Gastrocnemius medialis (tissue), 4 donors: ENCODE measurements around the gene ACTA2. TPM values are rescaled to one million over a fixed set of nuclear protein-coding genes. Genes with fewer than 3 reads are reported as not detected.

ENCODE experiments used
- ATAC-seq, 2 donors: fragments of 150-250 bp; one replicate each; pipeline ENCODE4 v1.9.1; 2016
- DNase-seq, 2 donors: peaks; one replicate each; pipeline ENCODE4 v3.0.0-alpha.2; 2019
- H3K27ac ChIP-seq, 4 donors: fragments of 200-600 bp; sonication (generic); 1 replicate in 1 of 4; 2 replicates in 3 of 4; pipeline ENCODE4 v1.5.1; 2016 to 2018; ENCODE audit warnings: mild to moderate bottlenecking in 2 of 4, moderate library complexity in 1 of 4
- H3K27me3 ChIP-seq, 3 donors: fragments of 200-600 bp; sonication (generic) in 2 of 3; 1 replicate in 1 of 3; 2 replicates in 2 of 3; pipeline versions ENCODE4 v1.5.1 to v1.6.0; 2016 to 2019; ENCODE audit warnings: mild to moderate bottlenecking in 1 of 3, moderate library complexity in 1 of 3
- H3K36me3 ChIP-seq, 2 donors: fragments of 200-600 bp; sonication (generic) in 1 of 2; one replicate each; pipeline ENCODE4 v1.5.1; 2017 to 2018
- H3K4me1 ChIP-seq, 2 donors: fragments of 200-600 bp; sonication (generic) in 1 of 2; one replicate each; pipeline ENCODE4 v1.5.1; 2016 to 2017; ENCODE audit warnings: mild to moderate bottlenecking in 2 of 2
- H3K4me3 ChIP-seq, 4 donors: fragments of 200-600 bp; sonication (generic) in 3 of 4; 1 replicate in 1 of 4; 2 replicates in 3 of 4; pipeline ENCODE4 v1.5.1; 2016 to 2019; ENCODE audit warnings: mild to moderate bottlenecking in 2 of 4
- H3K9me3 ChIP-seq, 3 donors: fragments of 200-600 bp; sonication (generic) in 2 of 3; 1 replicate in 1 of 3; 2 replicates in 2 of 3; pipeline ENCODE4 v1.5.1; 2016 to 2019
- CTCF ChIP-seq, 5 experiments: fragments of 450-650 bp in 3 of 5; fragments of 200-600 bp in 2 of 5; sonication (generic) in 2 of 5; IDR thresholded peaks in 4 of 5; conservative IDR thresholded peaks in 1 of 5; 1 replicate in 4 of 5; 2 replicates in 1 of 5; pipeline ENCODE4 v1.5.1; 2016 to 2019; ENCODE audit warnings: antibody characterized with exemption in 5 of 5, mild to moderate bottlenecking in 3 of 5, moderate library complexity in 3 of 5
- POLR2A ChIP-seq, 2 donors: fragments of 450-650 bp; IDR thresholded peaks; one replicate each; pipeline ENCODE4 v1.6.1; 2017; ENCODE audit warnings: antibody characterized with exemption in 2 of 2, mild to moderate bottlenecking in 2 of 2, moderate library complexity in 2 of 2
- in situ Hi-C, 4 donors: fragments of 200-750 bp; cut with MboI; loops; one replicate each; pipeline versions ENCODE4 v1.15.0 to v1.8.0; 2017; ENCODE audit warnings: low sequenced_read_pairs in 4 of 4
- intact Hi-C: fragments of 100-400 bp; cut with DNase I; formaldehyde crosslinking; loops from one replicate; pipeline ENCODE4 v1.15.1; 2023; ENCODE audit warnings: low total_unique reads
- total RNA-seq, 4 donors: library from RNA; depleted of rRNA; stranded (reverse); fragments of >200 nt; gene quantifications; one replicate each; pipeline versions ENCODE4 v1.1.0 to v1.2.3, GENCODE V29; 2016

Gene ACTA2
- total RNA-seq, 4 donors from 2014 or later = 23.4 to 119 (median 74.2) TPM

GRCh38 chr10:88996927-88997326, 44.4 kb upstream of the ACTA2 start:
- in situ Hi-C loops = no loop called here

GRCh38 chr10:88995156-88995876, 42.7 kb upstream of the ACTA2 start:
- Histone ChIP-seq H3K36me3 (no peaks in the 10 kb centered on the region), H3K27ac (peak overlapping the region in 3 of 4 donors; percentile 16 to 41 (median 33)), H3K27me3 (peaks cover 0 to 3% (median 2%) of the 10 kb centered on the region in 3 donors), H3K4me3 (no peak overlapping the region), H3K9me3 (no peaks in the 10 kb centered on the region), H3K4me1 (peaks cover 7 to 9% of the 10 kb centered on the region in 2 donors)
- in situ Hi-C loops (no loop called here), intact Hi-C loops (no loop called here)
- ATAC-seq = no peak
- no peak for DNase-seq
- no peak for TF ChIP-seq CTCF (IDR thresholded peaks at IDR 0.05 in 4 of 5, conservative IDR thresholded peaks at IDR 0.05 in 1 of 5)
- TF ChIP-seq POLR2A (IDR thresholded peaks at IDR 0.05) = no peak

More at GRCh38 chr10:88996927-88997326, 44.4 kb upstream of the ACTA2 start:
- DNase-seq (no peak), ATAC-seq (no peak)
- intact Hi-C loops = no loop called here
- H3K27ac ChIP-seq = peak overlapping the region in 1 of 4 donors; percentile 33
- TF ChIP-seq CTCF (IDR thresholded peaks at IDR 0.05 in 4 of 5, conservative IDR thresholded peaks at IDR 0.05 in 1 of 5) = no peak
- H3K4me3 ChIP-seq = no peak overlapping the region
- H3K9me3 ChIP-seq = no peaks in the 10 kb centered on the region
- H3K27me3 ChIP-seq = peaks cover 0 to 5% (median 4%) of the 10 kb centered on the region in 3 donors
- no peaks in the 10 kb centered on the region for H3K36me3 ChIP-seq
- H3K4me1 ChIP-seq = peaks cover 5 to 9% of the 10 kb centered on the region in 2 donors

DNA sequence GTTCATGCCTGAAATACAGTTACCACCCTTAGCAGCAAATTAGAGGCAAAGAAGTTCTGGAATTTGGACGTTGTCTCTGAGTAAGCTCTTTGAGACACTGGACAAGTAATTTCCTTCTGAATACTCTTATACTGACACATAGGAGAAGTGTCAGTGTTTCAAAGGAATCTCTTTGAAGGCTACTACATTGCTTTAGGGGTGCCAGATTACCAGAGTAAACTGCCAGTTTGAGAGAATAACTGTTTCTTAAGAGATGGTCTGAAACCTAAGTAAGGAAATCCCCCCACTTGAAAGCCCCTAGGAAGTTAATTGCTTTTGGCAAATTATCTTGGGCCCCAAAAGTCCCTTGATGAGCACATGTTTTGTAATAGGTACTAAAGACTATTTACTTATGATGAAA, 41.4 kb upstream of the ACTA2 start:
- in situ Hi-C loops = no loop called here
- Histone ChIP-seq H3K9me3 (no peaks in the 10 kb centered on the region), H3K36me3 (no peaks in the 10 kb centered on the region), H3K4me1 (peaks cover 7 to 9% of the 10 kb centered on the region in 2 donors), H3K27ac (peak overlapping the region; percentile 0 to 87 (median 64)), H3K27me3 (no peaks in the 10 kb centered on the region), H3K4me3 (peak overlapping the region in 2 of 4 donors; percentile 11 to 87)
- intact Hi-C loops = loop anchor here (5.0 kb wide), 1 partner anchor 112 kb away; the partner anchor contains the start of gene STAMBPL1
- DNase-seq (no peak), ATAC-seq (no peak)
- no peak for TF ChIP-seq CTCF (IDR thresholded peaks at IDR 0.05 in 4 of 5, conservative IDR thresholded peaks at IDR 0.05 in 1 of 5)
- no peak for TF ChIP-seq POLR2A (IDR thresholded peaks at IDR 0.05)

DNA sequence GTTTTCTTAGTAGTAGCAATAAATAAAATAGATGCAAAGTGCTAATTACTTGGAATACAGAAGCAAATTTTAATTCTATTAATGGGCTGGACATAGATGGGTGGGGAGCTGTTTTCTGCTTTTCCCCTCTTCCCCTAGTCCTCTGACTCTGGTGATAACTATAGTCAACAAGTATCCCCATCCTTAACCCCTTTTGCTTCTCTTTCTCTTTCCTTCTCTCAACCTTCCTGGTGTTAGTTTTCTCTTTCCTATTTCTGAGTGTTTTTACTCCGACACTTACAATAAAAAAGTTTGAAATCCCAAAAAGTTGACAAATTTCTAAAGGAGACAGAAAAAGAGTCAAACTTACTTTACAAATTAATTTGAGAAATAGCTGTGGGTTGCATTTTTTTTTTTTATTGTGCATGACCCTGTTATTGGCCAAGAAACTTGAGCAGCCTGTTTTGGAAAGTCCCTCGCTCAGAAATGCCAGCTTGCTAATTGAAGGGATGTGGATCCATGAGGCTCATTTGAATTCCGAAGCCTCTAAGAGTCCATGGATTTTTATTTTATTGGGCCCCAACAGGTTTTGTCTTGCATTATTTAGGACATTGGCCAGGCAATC, 40.5 kb upstream of the ACTA2 start:
- peak overlapping the region; percentile 42 to 87 (median 80) for H3K27ac ChIP-seq
- H3K27me3 ChIP-seq = no peaks in the 10 kb centered on the region
- in situ Hi-C loops (no loop called here), intact Hi-C loops (loop anchor here (5.0 kb wide), 1 partner anchor 111 kb away; the partner anchor contains the start of gene STAMBPL1)
- peak overlapping the region; percentile 8 to 87 (median 75) for H3K4me3 ChIP-seq
- ATAC-seq (no peak), DNase-seq (no peak)
- no peaks in the 10 kb centered on the region for H3K36me3 ChIP-seq
- no peak for TF ChIP-seq CTCF (IDR thresholded peaks at IDR 0.05 in 4 of 5, conservative IDR thresholded peaks at IDR 0.05 in 1 of 5)
- TF ChIP-seq POLR2A (IDR thresholded peaks at IDR 0.05) = no peak
- H3K9me3 ChIP-seq = no peaks in the 10 kb centered on the region
- peaks cover 7 to 9% of the 10 kb centered on the region in 2 donors for H3K4me1 ChIP-seq
